IMR-90 (cell line): ENCODE data around the gene CDC42EP5. TPM values are rescaled to one million over a fixed set of nuclear protein-coding genes. Genes with fewer than 3 reads are reported as not detected.
"Not testable (repeated sequence)": the region's sequence is repeated elsewhere in the genome, so short reads cannot be mapped to it uniquely, and the experiment has no call there.

Experiments used
- ATAC-seq: fragments of 200-7000 bp; cut with Tn5 transposase; 2 replicates; pipeline ENCODE4 v1.9.1; 2020; ENCODE audit warnings: low read depth, mild to moderate bottlenecking, moderate library complexity
- BruUV-seq: library from RNA; stranded (reverse); fragments of 400-500 nt; replicated peaks from 2 replicates; lab custom pipeline; 2021; lab: Mats Ljungman, UMichigan
- CTCF ChIA-PET: fragments of 300-600 bp; formaldehyde crosslinking; extraction: SDS; loops from one replicate; lab custom pipeline; 2021; ENCODE audit warnings: antibody characterized with exemption; lab: Yijun Ruan, JAX
- POLR2A ChIA-PET: fragments of 300-600 bp; sonication (Branson Sonifier 250); formaldehyde crosslinking; loops from one replicate; lab custom pipeline; 2022; ENCODE audit warnings: antibody characterized with exemption; ENCODE audit not compliant: unreplicated experiment; lab: Charles Lee
- DNase-seq: peaks from one replicate; pipeline ENCODE4 v3.0.0; 2013
- H2AFZ ChIP-seq: replicated peaks from 2 replicates; pipeline ENCODE3; 2013; ENCODE audit warnings: low read length, mild to moderate bottlenecking; ENCODE audit not compliant: poor library complexity
- H2AK5ac ChIP-seq: 2 replicates; pipeline ENCODE4 v1.6.1; 2013; ENCODE audit warnings: low read depth, low read length, inconsistent platforms
- H2AK9ac ChIP-seq: replicated peaks from 2 replicates; pipeline ENCODE3; 2013; ENCODE audit warnings: mild to moderate bottlenecking, low read depth, low read length, moderate library complexity; ENCODE audit not compliant: poor library complexity
- H2BK120ac ChIP-seq: 2 replicates; pipeline ENCODE4 v1.6.1; 2013; ENCODE audit warnings: low read depth, low read length, inconsistent platforms
- H2BK15ac ChIP-seq: 3 replicates; pipeline ENCODE4 v1.6.1; 2013; ENCODE audit warnings: low read depth, low read length, inconsistent platforms
- H2BK20ac ChIP-seq: 2 replicates; pipeline ENCODE4 v1.6.1; 2013; ENCODE audit warnings: low read depth, mild to moderate bottlenecking, inconsistent platforms, low read length, moderate library complexity
- H2BK5ac ChIP-seq: 2 replicates; pipeline ENCODE4 v1.6.1; 2013; ENCODE audit warnings: mild to moderate bottlenecking, low read depth, low read length, inconsistent platforms; ENCODE audit not compliant: poor library complexity, severe bottlenecking
- H3K14ac ChIP-seq: replicated peaks from 2 replicates; pipeline ENCODE4 v1.6.1; 2013; ENCODE audit warnings: low read depth, low read length, inconsistent platforms
- H3K18ac ChIP-seq: 2 replicates; pipeline ENCODE4 v1.6.1; 2013; ENCODE audit warnings: low read depth, low read length, control low read depth
- H3K23ac ChIP-seq: 2 replicates; pipeline ENCODE4 v1.6.1; 2013; ENCODE audit warnings: low read depth, low read length, inconsistent platforms
- H3K27ac ChIP-seq: 2 replicates; pipeline ENCODE4 v1.5.1; 2013; ENCODE audit warnings: mild to moderate bottlenecking, control low read depth, low read length; ENCODE audit not compliant: insufficient read depth
- H3K27me3 ChIP-seq: 2 replicates; pipeline ENCODE4 v1.6.1; 2013; ENCODE audit warnings: low read length; ENCODE audit not compliant: control insufficient read depth, insufficient read depth
- H3K36me3 ChIP-seq: 2 replicates; pipeline ENCODE4 v1.6.1; 2013; ENCODE audit warnings: low read length, mixed read lengths; ENCODE audit not compliant: control insufficient read depth, insufficient read depth
- H3K4ac ChIP-seq: 2 replicates; pipeline ENCODE4 v1.6.1; 2013; ENCODE audit warnings: low read depth, low read length, inconsistent platforms
- H3K4me1 ChIP-seq: 2 replicates; pipeline ENCODE4 v1.6.1; 2013; ENCODE audit warnings: low read length, mixed read lengths; ENCODE audit not compliant: control insufficient read depth, insufficient read depth
- H3K4me2 ChIP-seq: 2 replicates; pipeline ENCODE4 v1.6.1; 2013; ENCODE audit warnings: low read depth, mild to moderate bottlenecking, control low read depth, low read length, moderate library complexity
- H3K4me3 ChIP-seq: 2 replicates; pipeline ENCODE4 v1.5.1; 2013; ENCODE audit warnings: low read depth, mild to moderate bottlenecking, control low read depth, low read length, moderate library complexity; ENCODE audit not compliant: insufficient read depth
- H3K56ac ChIP-seq: 2 replicates; pipeline ENCODE4 v1.6.1; 2013; ENCODE audit warnings: low read length, inconsistent platforms; ENCODE audit not compliant: insufficient read depth; ENCODE audit errors: extremely low read depth
- H3K79me1 ChIP-seq, 2 experiments: 2 replicates each; pipeline ENCODE4 v1.6.1; 2013; ENCODE audit warnings: low read length in 2 of 2, inconsistent platforms in 1 of 2, low read depth in 1 of 2
- H3K9ac ChIP-seq: 2 replicates; pipeline ENCODE4 v1.6.1; 2013; ENCODE audit warnings: low read depth, low read length, control low read depth
- H3K9me1 ChIP-seq: 2 replicates; pipeline ENCODE4 v1.6.1; 2013; ENCODE audit warnings: low read length, inconsistent platforms; ENCODE audit not compliant: insufficient read depth
- H3K9me3 ChIP-seq: 2 replicates; pipeline ENCODE4 v1.6.1; 2013; ENCODE audit warnings: low read length; ENCODE audit not compliant: control insufficient read depth, insufficient read depth
- H4K20me1 ChIP-seq: 2 replicates; pipeline ENCODE4 v1.6.1; 2013; ENCODE audit warnings: low read length, inconsistent platforms; ENCODE audit not compliant: insufficient read depth
- H4K5ac ChIP-seq: 2 replicates; pipeline ENCODE4 v1.6.1; 2013; ENCODE audit warnings: mild to moderate bottlenecking, low read depth, low read length, control low read depth
- H4K8ac ChIP-seq, 2 experiments: 2 replicates each; pipeline ENCODE4 v1.6.1; 2013; ENCODE audit warnings: low read depth in 2 of 2, low read length in 2 of 2, control low read depth in 1 of 2, inconsistent platforms in 1 of 2
- H4K91ac ChIP-seq: 2 replicates; pipeline ENCODE4 v1.6.1; 2013; ENCODE audit warnings: low read depth, low read length, inconsistent platforms; ENCODE audit not compliant: insufficient read depth
- MAZ ChIP-seq: IDR thresholded peaks from 2 replicates; pipeline ENCODE4 v1.6.1; 2012; ENCODE audit warnings: low read depth, mild to moderate bottlenecking, low read length, improper control_type of control experiment, moderate library complexity, borderline replicate concordance
- WGBS, 2 experiments: methylation state at CpG; one replicate each; pipeline versions ENCODE4 v1.1.5 to v1.1.7; 2013; ENCODE audit warnings: missing lambda C conversion rate in 2 of 2; ENCODE audit not compliant: insufficient read length in 1 of 2; ENCODE audit errors: extremely low coverage in 2 of 2; 5-methylcytosine and 5-hydroxymethylcytosine counted together
- dilution Hi-C: fragments of 300-500 bp; cut with HindIII; formaldehyde crosslinking; loops from one replicate; pipeline ENCODE4 v1.14.3; 2018; ENCODE audit warnings: low sequenced_read_pairs; ENCODE audit not compliant: unreplicated experiment
- in situ Hi-C: fragments of 300-500 bp; cut with MboI; formaldehyde crosslinking; loops from 3 replicates; pipeline ENCODE4 v1.14.3; 2019; ENCODE audit warnings: low sequenced_read_pairs, inconsistent platforms, mixed read lengths
- intact Hi-C: fragments of 100-400 bp; cut with micrococcal nuclease; formaldehyde crosslinking; loops from 2 replicates; pipeline ENCODE4 v1.10.0; 2022
- polyA plus RNA-seq, 3 experiments: library from polyadenylated mRNA; depleted of rRNA; stranded (reverse); fragments of >200 nt; gene quantifications; 2 replicates each; pipeline ENCODE4 v1.2.3, GENCODE V29; 2012; ENCODE audit warnings: low replicate concordance in 1 of 3
- total RNA-seq: library from RNA; depleted of rRNA; stranded (reverse); fragments of >200 nt; gene quantifications from 2 replicates; pipeline ENCODE4 v1.2.3, GENCODE V29; 2012
- TF ChIP-seq, protein P1 (sequence below): conservative IDR thresholded peaks from 2 replicates; pipeline ENCODE4 v1.5.1; 2012; ENCODE audit warnings: mild to moderate bottlenecking, low read depth, low read length, improper control_type of control experiment

Gene CDC42EP5
- total and polyA plus RNA-seq, 2 of the 4 experiments (the other 2 are of a cell fraction) = 7.2 to 25.3 TPM

DNA sequence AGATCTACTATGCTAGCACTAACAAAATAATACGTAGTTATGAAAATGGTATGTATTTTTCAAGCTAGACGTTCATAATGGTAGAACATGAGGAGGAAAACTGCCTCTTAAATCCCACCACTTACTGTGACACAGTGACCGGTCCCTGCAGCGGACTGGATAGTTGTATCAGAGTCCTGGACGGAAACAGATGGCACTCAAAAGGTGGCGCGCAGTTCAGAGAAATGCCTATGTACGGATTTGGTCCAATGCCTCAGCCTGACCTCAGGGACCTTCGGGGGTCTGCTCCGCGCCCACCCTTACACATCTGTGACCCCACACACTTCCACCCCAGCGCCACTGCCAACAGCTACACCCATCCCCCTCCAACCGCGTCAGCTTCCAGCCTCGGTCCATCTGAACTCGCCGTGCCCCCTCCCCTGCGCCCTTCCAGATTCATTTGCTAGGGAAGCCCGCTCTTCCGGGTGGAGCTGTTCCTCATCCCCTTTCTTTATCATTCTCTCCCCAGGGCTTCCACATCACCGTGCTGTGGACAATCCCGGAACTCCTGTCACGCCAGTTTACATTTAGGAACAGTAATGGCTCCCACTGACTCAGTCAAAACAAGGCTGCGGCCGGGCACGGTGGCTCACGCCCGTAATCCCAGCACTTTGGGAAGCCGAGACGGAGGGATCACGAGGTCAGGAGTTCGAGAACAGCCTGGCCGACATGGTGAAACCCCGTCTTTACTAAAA is 24.9 kb downstream of the CDC42EP5 start:
- H3K23ac ChIP-seq = peak overlapping the region; percentile 94
- H2AK5ac ChIP-seq = peak overlapping the region; percentile 96
- peak overlapping the region; percentile 72 for H4K5ac ChIP-seq
- peak overlapping the region; percentile 65; the same call in 1 of the 3 replicates for H2BK15ac ChIP-seq
- no peaks in the 10 kb centered on the region for H3K27me3 ChIP-seq
- H2BK120ac ChIP-seq = peak overlapping the region; percentile 56
- H4K8ac ChIP-seq = peak overlapping the region; percentile 87 to 98
- in situ Hi-C loops = no loop called here
- H2AK9ac ChIP-seq = peak overlapping the region; percentile 83
- peak overlapping the region; percentile 82 for H2BK5ac ChIP-seq
- peak overlapping the region; percentile 89 for H3K27ac ChIP-seq
- H3K9ac ChIP-seq = peak overlapping the region; percentile 89
- CTCF ChIA-PET = interaction anchor here (0.6 to 1.4 kb wide), 3 partner anchors 10 to 16 kb away, joined by 4 to 5 read pairs (median 4); partner anchors contain the start of gene LENG9
- H3K4ac ChIP-seq = peak overlapping the region; percentile 96
- H3K9me1 ChIP-seq = peaks cover 6% of the 10 kb centered on the region; the same call in 1 of the 2 replicates
- H2BK20ac ChIP-seq = no peak overlapping the region
- peaks cover 28% of the 10 kb centered on the region for H3K36me3 ChIP-seq
- POLR2A ChIA-PET = interaction anchor here (0.9 to 1.5 kb wide), 3 partner anchors 13 to 25 kb away, joined by 3 to 6 read pairs (median 3); partner anchors contain the start of genes CDC42EP5 and LENG9
- intact Hi-C loops = no loop called here
- peak overlapping the region; percentile 69 for H3K4me3 ChIP-seq
- peaks cover 6% of the 10 kb centered on the region for H3K4me1 ChIP-seq
- H3K18ac ChIP-seq = peak overlapping the region; percentile 26
- H4K91ac ChIP-seq = peak overlapping the region; percentile 94
- peak; percentile 42 for ATAC-seq
- DNase-seq = peak; percentile 68
- H3K56ac ChIP-seq = peak overlapping the region; percentile 67
- 0% methylated on average over 13 of the region's 34 CpGs; no CpG with 5 or more reads in 1 of the 2 experiments for WGBS, 2 experiments
- H3K14ac ChIP-seq = peak overlapping the region; percentile 96
- dilution Hi-C loops = no loop called here
- peaks cover 43% of the 10 kb centered on the region for H4K20me1 ChIP-seq
- no peaks in the 10 kb centered on the region for H3K9me3 ChIP-seq
- no TSS peak for BruUV-seq
- H2AFZ ChIP-seq = peak overlapping the region; percentile 100
- H3K79me1 ChIP-seq = peaks cover 19 to 50% of the 10 kb centered on the region in 2 experiments
- H3K4me2 ChIP-seq = peak overlapping the region; percentile 93
- TF ChIP-seq MAZ = peak; percentile 72; the same call in 1 of the 2 replicates
- TF ChIP-seq, protein P1, sequence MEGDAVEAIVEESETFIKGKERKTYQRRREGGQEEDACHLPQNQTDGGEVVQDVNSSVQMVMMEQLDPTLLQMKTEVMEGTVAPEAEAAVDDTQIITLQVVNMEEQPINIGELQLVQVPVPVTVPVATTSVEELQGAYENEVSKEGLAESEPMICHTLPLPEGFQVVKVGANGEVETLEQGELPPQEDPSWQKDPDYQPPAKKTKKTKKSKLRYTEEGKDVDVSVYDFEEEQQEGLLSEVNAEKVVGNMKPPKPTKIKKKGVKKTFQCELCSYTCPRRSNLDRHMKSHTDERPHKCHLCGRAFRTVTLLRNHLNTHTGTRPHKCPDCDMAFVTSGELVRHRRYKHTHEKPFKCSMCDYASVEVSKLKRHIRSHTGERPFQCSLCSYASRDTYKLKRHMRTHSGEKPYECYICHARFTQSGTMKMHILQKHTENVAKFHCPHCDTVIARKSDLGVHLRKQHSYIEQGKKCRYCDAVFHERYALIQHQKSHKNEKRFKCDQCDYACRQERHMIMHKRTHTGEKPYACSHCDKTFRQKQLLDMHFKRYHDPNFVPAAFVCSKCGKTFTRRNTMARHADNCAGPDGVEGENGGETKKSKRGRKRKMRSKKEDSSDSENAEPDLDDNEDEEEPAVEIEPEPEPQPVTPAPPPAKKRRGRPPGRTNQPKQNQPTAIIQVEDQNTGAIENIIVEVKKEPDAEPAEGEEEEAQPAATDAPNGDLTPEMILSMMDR = no peak; the same call in 1 of the 2 replicates

DNA sequence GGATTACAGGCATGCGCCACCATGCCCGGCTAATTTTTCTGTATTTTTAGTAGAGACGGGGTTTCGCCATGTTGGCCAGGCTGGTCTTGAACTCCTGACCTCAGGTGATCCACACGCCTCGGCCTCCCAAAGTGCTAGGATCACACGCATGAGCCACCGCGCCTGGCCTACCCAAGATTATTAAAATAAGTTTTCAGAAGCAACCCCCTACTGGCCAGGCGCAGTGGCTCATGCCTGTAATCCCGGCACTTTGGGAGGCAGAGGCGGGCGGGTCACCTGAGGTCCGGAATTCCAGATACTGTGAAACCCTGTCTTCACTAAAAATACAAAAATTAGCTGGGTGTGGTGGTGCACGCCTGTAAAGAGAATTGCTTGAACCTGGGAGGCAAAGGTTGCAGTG is 26.7 kb downstream of the CDC42EP5 start:
- ATAC-seq, H2AK5ac ChIP-seq, H3K23ac ChIP-seq, intact Hi-C loops, DNase-seq, POLR2A ChIA-PET, H3K9ac ChIP-seq, dilution Hi-C loops, in situ Hi-C loops, H2AK9ac ChIP-seq, H2BK20ac ChIP-seq, H3K4me2 ChIP-seq, H2AFZ ChIP-seq, H3K27ac ChIP-seq, H3K4ac ChIP-seq, H3K56ac ChIP-seq, BruUV-seq, H3K4me3 ChIP-seq, H2BK5ac ChIP-seq, H2BK15ac ChIP-seq, H3K4me1 ChIP-seq, H3K9me3 ChIP-seq, H4K8ac ChIP-seq, H3K27me3 ChIP-seq, H2BK120ac ChIP-seq, H3K14ac ChIP-seq, H4K5ac ChIP-seq, H4K91ac ChIP-seq, H3K18ac ChIP-seq, H3K9me1 ChIP-seq: not testable (repeated sequence)
- 100% methylated on average over 2 of the region's 15 CpGs; no CpG with 5 or more reads in 1 of the 2 experiments for WGBS, 2 experiments
- CTCF ChIA-PET = interaction anchor here (0.6 kb wide), 1 partner anchor 10 kb away, joined by 3 read pairs; no protein-coding TSS in a partner anchor
- Histone ChIP-seq H3K36me3 (peaks cover 13% of the 10 kb centered on the region), H3K79me1 (peaks cover 15 to 33% of the 10 kb centered on the region in 2 experiments), H4K20me1 (peaks cover 24% of the 10 kb centered on the region)
